ENCODE measurements around the gene GRAP2. TPM values are rescaled to one million over a fixed set of nuclear protein-coding genes. Genes with fewer than 3 reads are reported as not detected.

The GRAP2 gene
- total RNA-seq, 4 donors from 2014 or later = 0.76 to 11.1 (median 1.1) TPM

DNA sequence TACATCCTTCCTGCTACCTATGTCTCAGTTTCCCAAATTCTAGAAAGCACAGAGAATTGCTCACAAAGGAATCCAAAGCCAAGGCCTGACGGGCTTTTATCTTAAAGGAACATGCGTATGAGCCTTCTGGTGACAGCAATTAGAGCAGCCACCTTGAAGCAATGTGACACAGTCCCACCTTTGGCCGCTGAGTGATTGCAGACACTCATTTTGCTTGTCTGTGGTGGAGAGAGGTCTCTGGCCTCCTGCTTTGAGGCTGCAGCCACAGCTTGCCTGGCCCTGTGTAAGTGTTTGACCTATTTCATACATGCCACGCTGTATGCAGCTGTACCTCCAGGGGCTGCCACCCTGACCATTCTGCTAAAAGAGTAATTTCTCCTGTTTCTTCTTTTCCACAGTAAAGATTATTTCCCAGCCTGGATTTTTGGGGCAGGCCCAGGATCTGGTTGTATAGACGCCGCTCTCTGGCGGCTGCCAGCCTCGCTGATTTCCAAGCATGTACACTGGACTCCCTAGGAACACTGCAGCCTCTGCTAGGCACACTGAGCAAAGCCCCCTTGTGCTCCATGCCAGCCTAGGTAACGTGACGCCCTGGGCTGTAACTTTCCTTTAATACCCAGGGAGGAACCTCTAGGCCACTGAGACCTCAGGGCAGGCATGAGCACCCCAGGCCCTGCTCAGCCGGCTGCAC, 58.2 kb downstream of the GRAP2 start:
- no peaks in the 10 kb centered on the region for H3K9me3 ChIP-seq
- H3K27ac ChIP-seq = no peak overlapping the region
- H3K4me1 ChIP-seq = peaks cover 0 to 23% (median 14%) of the 10 kb centered on the region in 3 donors
- TF ChIP-seq, protein P1, sequence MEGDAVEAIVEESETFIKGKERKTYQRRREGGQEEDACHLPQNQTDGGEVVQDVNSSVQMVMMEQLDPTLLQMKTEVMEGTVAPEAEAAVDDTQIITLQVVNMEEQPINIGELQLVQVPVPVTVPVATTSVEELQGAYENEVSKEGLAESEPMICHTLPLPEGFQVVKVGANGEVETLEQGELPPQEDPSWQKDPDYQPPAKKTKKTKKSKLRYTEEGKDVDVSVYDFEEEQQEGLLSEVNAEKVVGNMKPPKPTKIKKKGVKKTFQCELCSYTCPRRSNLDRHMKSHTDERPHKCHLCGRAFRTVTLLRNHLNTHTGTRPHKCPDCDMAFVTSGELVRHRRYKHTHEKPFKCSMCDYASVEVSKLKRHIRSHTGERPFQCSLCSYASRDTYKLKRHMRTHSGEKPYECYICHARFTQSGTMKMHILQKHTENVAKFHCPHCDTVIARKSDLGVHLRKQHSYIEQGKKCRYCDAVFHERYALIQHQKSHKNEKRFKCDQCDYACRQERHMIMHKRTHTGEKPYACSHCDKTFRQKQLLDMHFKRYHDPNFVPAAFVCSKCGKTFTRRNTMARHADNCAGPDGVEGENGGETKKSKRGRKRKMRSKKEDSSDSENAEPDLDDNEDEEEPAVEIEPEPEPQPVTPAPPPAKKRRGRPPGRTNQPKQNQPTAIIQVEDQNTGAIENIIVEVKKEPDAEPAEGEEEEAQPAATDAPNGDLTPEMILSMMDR (IDR thresholded peaks at IDR 0.05) = no peak
- no peak for TF ChIP-seq POLR2A (IDR thresholded peaks at IDR 0.05)
- 70 to 78% methylated on average over 9 to 10 of the region's 11 CpGs for WGBS, 2 donors
- no peak for DNase-seq
- intact Hi-C loops (cut with DNase I) = no loop called here
- H3K27me3 ChIP-seq = peaks cover 0 to 66% (median 0%) of the 10 kb centered on the region in 4 donors
- H3K4me3 ChIP-seq = no peak overlapping the region
- H3K36me3 ChIP-seq = no peaks in the 10 kb centered on the region

DNA sequence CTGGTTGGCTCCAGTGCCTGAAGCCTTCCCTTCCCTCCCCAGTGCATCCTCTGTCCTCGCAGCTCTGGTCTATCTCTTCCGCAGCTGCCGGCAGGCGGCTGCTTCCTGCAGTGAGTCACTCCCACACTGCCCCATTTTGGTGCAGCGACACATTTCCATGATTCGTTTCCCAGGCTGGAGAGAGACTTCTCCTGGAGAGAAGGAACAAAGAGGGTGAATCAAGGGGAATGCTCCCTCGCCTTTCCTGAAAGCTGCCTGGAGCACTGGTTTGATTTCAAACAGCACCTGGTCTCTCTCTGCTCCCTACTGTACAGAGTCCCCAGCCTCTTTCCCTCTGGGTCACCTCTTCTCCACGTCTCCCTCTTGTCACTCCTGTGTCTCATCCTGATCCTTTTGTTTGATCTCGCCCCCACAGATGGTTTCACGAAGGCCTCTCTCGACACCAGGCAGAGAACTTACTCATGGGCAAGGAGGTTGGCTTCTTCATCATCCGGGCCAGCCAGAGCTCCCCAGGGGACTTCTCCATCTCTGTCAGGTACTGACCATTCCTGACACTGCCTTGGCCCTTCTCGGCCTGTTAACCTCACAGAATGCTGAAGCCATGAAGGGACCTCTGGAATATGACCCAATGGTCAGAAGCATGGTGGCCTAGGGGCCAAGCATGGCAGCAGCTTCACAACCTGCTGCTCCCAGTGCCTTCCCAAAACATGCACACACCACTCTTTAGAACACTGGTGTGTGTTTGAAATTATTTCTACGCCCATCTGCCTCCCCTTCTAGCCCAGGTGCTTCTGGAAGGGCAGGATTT, 59.0 kb downstream of the GRAP2 start, which contains the start of gene TMA7B:
TSS of gene TMA7B (plus strand) at position 758 of the 808 bp plus-strand sequence. CDS start 3,978 bp downstream, outside the sequence.
- Histone ChIP-seq H3K36me3 (no peaks in the 10 kb centered on the region), H3K4me1 (peaks cover 0 to 16% (median 11%) of the 10 kb centered on the region in 3 donors), H3K9me3 (no peaks in the 10 kb centered on the region), H3K4me3 (no peak within 1 kb of the TSS), H3K27me3 (peaks cover 0 to 72% (median 0%) of the 10 kb centered on the region in 4 donors), H3K27ac (peak within 1 kb of the TSS in 1 of 4 donors; percentile 48)
- 62 to 65% methylated on average over 9 to 10 of the region's 14 CpGs for WGBS, 2 donors
- DNase-seq = no peak
- no peak for TF ChIP-seq POLR2A (IDR thresholded peaks at IDR 0.05)
- TF ChIP-seq, protein P1 (IDR thresholded peaks at IDR 0.05) = peak in 3 of 6 experiments; percentile 28 to 48 (median 41)
- intact Hi-C loops (cut with DNase I) = no loop called here

DNA sequence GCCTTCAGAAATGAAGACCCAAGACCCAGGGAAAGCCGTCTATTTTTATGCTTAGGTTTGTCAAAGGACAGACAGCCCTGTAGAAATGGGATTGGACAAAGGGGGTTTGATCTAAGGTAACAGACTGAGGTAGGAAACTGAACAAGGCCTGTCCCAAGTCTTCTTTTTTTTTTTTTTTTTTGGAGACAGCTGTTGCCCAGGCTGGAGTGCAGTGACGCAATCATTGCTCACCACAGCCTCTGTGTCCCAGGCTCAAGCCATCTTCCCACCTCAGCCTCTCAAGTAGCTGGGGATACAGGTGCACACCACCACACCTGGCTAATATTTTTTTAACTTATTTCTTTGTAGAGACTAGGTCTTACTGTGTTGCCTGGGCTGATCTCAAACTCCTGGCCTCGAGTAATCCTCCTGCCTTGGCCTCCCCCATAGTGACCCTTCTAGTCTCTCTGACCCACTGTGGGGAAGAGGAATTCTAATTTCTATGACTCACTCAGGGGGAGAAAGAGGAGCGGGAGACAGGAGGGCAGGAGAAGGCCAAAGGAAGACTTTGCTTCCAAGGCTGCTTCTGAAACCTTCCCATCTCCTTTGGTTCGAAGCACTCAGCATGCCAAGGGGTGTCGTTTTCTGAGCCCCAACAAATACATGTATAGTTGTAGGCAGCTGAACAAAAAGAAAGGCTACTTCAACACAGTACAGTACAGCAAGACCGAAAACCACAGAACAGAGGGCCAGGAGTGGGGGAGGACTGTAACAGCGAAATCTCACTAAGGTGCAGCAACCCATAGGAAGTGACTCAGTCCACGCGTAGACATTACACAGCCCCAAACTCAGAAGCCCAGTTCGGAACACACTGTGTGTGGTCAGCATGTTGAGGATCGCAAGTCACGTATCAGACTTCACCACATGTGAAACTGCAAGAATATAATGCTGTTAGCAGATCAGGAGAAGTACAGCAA, 60.2 kb downstream of the GRAP2 start:
- Histone ChIP-seq H3K36me3 (no peaks in the 10 kb centered on the region), H3K4me1 (peaks cover 0 to 17% (median 7%) of the 10 kb centered on the region in 3 donors), H3K9me3 (no peaks in the 10 kb centered on the region), H3K4me3 (no peak overlapping the region), H3K27ac (peak overlapping the region in 1 of 4 donors; percentile 48), H3K27me3 (peaks cover 0 to 84% (median 0%) of the 10 kb centered on the region in 4 donors)
- TF ChIP-seq, protein P1 (IDR thresholded peaks at IDR 0.05) = no peak
- TF ChIP-seq POLR2A (IDR thresholded peaks at IDR 0.05) = no peak
- DNase-seq = no peak
- intact Hi-C loops (cut with DNase I) = no loop called here
- 63 to 76% methylated on average over 12 to 13 of the region's 13 CpGs for WGBS, 2 donors

DNA sequence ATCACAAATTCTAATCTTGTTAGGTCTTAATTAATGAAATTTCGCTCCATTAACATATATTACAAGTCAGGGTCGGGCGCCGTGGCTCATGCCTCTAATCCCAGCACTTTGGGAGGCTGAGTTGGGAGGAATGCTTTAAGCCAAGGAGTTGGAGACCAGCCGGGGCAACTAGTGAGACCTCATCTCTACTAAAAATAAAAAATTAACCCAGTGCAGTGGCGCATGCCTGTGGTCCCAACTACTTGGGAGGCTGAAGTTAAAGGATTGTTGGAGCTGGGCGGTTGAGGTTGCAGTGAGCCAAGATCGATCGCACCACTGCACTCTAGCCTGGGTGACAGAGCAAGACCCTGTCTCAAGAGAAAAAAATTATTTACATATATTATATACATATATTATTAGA, 61.2 kb downstream of the GRAP2 start:
- no peak overlapping the region for H3K4me3 ChIP-seq
- no peak for DNase-seq
- TF ChIP-seq, protein P1 (IDR thresholded peaks at IDR 0.05) = no peak
- no peak for TF ChIP-seq POLR2A (IDR thresholded peaks at IDR 0.05)
- WGBS, 2 donors = 78 to 92% methylated on average over 8 to 9 of the region's 9 CpGs
- intact Hi-C loops (cut with DNase I) = no loop called here
- H3K9me3 ChIP-seq = no peaks in the 10 kb centered on the region
- no peaks in the 10 kb centered on the region for H3K36me3 ChIP-seq
- H3K27me3 ChIP-seq = peaks cover 0 to 88% (median 0%) of the 10 kb centered on the region in 4 donors
- peaks cover 0 to 25% (median 16%) of the 10 kb centered on the region in 3 donors for H3K4me1 ChIP-seq
- no peak overlapping the region for H3K27ac ChIP-seq
